Uterus (tissue), 2 donors: ENCODE results near the gene COL13A1.

Experiments used
- CTCF ChIP-seq, 4 experiments: fragments of 200-600 bp in 2 of 4; fragments of 450-650 bp in 2 of 4; sonication (generic) in 2 of 4; IDR thresholded peaks; one replicate each; pipeline ENCODE4 v1.5.1; 2016 to 2019; ENCODE audit warnings: antibody characterized with exemption in 4 of 4, mild to moderate bottlenecking in 2 of 4, moderate library complexity in 1 of 4
- POLR2A ChIP-seq, 2 donors: fragments of 450-650 bp; IDR thresholded peaks; one replicate each; pipeline ENCODE4 v1.6.1; 2016; ENCODE audit warnings: antibody characterized with exemption in 2 of 2, mild to moderate bottlenecking in 1 of 2, moderate library complexity in 1 of 2

DNA sequence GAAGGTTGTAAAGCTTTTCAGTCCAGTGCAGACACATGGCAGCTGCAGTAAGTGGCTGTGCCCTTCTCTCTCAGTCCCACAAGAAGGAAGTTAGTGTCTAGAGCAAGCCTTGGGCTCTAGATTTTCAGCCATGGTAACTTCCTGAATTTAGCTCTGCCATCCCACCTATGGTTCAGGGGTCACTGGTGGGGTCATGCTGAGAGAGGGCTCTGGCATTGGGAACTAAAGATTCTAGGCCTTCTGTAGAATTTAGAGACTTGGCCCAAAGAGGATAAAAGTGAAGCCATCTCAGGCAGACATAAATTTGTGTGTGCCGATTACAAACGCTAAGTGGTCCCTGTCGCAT lies 113.5 kb downstream of the COL13A1 start:
- TF ChIP-seq CTCF (IDR thresholded peaks at IDR 0.05), result no peak
- TF ChIP-seq POLR2A (IDR thresholded peaks at IDR 0.05), result no peak
